Measurements from ENCODE around the gene PWWP2B. TPM values are rescaled to one million over a fixed set of nuclear protein-coding genes. Genes with fewer than 3 reads are reported as not detected.

Gene PWWP2B
- total RNA-seq, 1 experiment from 2014 or later, result 12.2 TPM

GRCh38 chr10:132441818-132442524 lies 45.0 kb downstream of the PWWP2B start:
- ChIA-PET CTCF (interaction anchor here (1.0 to 1.3 kb wide), 2 partner anchors 23 to 146 kb away, joined by 3 read pairs; no protein-coding TSS in a partner anchor), POLR2A (no interaction called here)
- Mint-ChIP-seq H3K36me3 (no peaks in the 10 kb centered on the region), H3K9me3 (peaks cover 9% of the 10 kb centered on the region; the same call in 1 of the 2 replicates), H3K27me3 (ENCODE audit: low read depth) (no peaks in the 10 kb centered on the region), H3K4me3 (no peak overlapping the region), H3K27ac (peak overlapping the region; percentile 92), H3K4me1 (peaks cover 14% of the 10 kb centered on the region)
- DNase-seq (ENCODE audit: low spot score) (no peak), ATAC-seq (no peak)
- TF ChIP-seq, protein P1, sequence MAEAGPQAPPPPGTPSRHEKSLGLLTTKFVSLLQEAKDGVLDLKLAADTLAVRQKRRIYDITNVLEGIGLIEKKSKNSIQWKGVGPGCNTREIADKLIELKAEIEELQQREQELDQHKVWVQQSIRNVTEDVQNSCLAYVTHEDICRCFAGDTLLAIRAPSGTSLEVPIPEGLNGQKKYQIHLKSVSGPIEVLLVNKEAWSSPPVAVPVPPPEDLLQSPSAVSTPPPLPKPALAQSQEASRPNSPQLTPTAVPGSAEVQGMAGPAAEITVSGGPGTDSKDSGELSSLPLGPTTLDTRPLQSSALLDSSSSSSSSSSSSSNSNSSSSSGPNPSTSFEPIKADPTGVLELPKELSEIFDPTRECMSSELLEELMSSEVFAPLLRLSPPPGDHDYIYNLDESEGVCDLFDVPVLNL (CRISPR knock-in tag; IDR thresholded peaks at IDR 0.05; ENCODE audit: borderline replicate concordance, low read depth), result no peak
- TF ChIP-seq ZNF416 (CRISPR knock-in tag; IDR thresholded peaks at IDR 0.05) (no peak), SP1 (CRISPR knock-in tag; conservative IDR thresholded peaks at IDR 0.05) (no peak), OVOL2 (CRISPR knock-in tag; IDR thresholded peaks at IDR 0.05; ENCODE audit: borderline replicate concordance) (no peak), NFATC4 (CRISPR knock-in tag; IDR thresholded peaks at IDR 0.05) (no peak), E2F5 (CRISPR knock-in tag; IDR thresholded peaks at IDR 0.05) (no peak)
- TF ChIP-seq, protein P2, sequence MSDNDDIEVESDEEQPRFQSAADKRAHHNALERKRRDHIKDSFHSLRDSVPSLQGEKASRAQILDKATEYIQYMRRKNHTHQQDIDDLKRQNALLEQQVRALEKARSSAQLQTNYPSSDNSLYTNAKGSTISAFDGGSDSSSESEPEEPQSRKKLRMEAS (CRISPR knock-in tag; IDR thresholded peaks at IDR 0.05), result no peak

DNA sequence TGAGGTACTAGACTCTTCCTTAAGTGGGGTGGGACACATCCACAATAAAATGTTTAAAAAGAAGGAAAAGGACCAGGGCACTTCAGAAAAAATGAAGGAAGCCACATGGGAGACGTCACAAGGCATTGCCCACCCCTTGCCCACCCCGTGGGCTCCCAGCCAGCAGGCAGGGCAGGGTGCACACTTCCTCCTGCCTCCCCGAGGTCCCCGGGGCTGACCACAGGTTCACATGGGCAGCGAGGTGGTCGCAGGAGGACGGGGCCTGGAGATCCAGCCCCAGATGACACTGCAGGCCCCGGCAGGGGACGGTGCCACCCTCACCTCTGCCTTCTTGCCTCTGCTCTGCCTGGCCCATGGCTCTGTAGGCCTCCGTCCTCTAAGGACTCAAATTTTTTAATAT lies 45.6 kb downstream of the PWWP2B start:
- no peaks in the 10 kb centered on the region for H3K36me3 Mint-ChIP-seq
- no peaks in the 10 kb centered on the region for H3K27me3 Mint-ChIP-seq (ENCODE audit: low read depth)
- peaks cover 9% of the 10 kb centered on the region; the same call in 1 of the 2 replicates for H3K9me3 Mint-ChIP-seq
- ATAC-seq (no peak), DNase-seq (ENCODE audit: low spot score) (no peak)
- CTCF ChIA-PET, result interaction anchor here (1.3 kb wide), 1 partner anchor 24 kb away, joined by 3 read pairs; no protein-coding TSS in a partner anchor
- peaks cover 17% of the 10 kb centered on the region for H3K4me1 Mint-ChIP-seq
- POLR2A ChIA-PET, result no interaction called here
- H3K27ac Mint-ChIP-seq, result no peak overlapping the region
- TF ChIP-seq GRHL2 (CRISPR knock-in tag; IDR thresholded peaks at IDR 0.05; ENCODE audit: insufficient replicate concordance, severe bottlenecking) (no peak), CTCF (IDR thresholded peaks at IDR 0.05) (no peak), NFYB (CRISPR knock-in tag; conservative IDR thresholded peaks at IDR 0.05; ENCODE audit: low read depth) (no peak), ESRRA (CRISPR knock-in tag; IDR thresholded peaks at IDR 0.05; ENCODE audit: borderline replicate concordance) (no peak), ZNF317 (CRISPR knock-in tag; IDR thresholded peaks at IDR 0.05; ENCODE audit: borderline replicate concordance, low read depth) (no peak), PRRX2 (CRISPR knock-in tag; IDR thresholded peaks at IDR 0.05) (no peak), MLX (CRISPR knock-in tag; IDR thresholded peaks at IDR 0.05) (no peak), ZNF121 (CRISPR knock-in tag; IDR thresholded peaks at IDR 0.05) (no peak), PREB (CRISPR knock-in tag; IDR thresholded peaks at IDR 0.05; ENCODE audit: borderline replicate concordance) (no peak), FOXK1 (CRISPR knock-in tag; IDR thresholded peaks at IDR 0.05) (no peak)
- TF ChIP-seq, protein P3, sequence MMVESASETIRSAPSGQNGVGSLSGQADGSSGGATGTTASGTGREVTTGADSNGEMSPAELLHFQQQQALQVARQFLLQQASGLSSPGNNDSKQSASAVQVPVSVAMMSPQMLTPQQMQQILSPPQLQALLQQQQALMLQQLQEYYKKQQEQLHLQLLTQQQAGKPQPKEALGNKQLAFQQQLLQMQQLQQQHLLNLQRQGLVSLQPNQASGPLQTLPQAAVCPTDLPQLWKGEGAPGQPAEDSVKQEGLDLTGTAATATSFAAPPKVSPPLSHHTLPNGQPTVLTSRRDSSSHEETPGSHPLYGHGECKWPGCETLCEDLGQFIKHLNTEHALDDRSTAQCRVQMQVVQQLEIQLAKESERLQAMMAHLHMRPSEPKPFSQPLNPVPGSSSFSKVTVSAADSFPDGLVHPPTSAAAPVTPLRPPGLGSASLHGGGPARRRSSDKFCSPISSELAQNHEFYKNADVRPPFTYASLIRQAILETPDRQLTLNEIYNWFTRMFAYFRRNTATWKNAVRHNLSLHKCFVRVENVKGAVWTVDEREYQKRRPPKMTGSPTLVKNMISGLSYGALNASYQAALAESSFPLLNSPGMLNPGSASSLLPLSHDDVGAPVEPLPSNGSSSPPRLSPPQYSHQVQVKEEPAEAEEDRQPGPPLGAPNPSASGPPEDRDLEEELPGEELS (CRISPR knock-in tag; IDR thresholded peaks at IDR 0.05), result no peak
- H3K4me3 Mint-ChIP-seq, result no peak overlapping the region

Measured in WTC11 (cell line).